ENCODE data around the gene SLF1.

Gene SLF1

DNA sequence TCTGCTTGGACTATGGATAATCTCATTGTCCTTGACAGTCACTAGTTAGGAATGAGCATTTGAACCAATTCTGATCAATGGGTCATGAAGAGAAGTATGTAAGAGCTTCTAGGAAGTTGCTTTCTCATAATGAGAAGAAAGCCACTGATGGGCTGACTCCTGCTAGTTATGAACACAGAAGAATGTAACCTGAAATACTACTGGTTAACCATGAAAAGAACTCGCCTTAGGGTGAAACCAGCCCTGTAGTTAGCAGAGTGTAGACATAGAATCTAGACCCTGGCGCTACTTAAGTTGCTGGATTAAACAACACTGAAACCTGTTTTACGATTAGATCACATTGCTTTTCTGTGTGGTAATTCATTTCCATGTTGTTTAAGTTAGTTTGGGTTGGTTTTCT is 26.6 kb downstream of the SLF1 start:
- Histone ChIP-seq H3K56ac (ENCODE audit: low read length) (no peak overlapping the region), H2BK5ac (ENCODE audit: low read length) (no peak overlapping the region), H3K4me3 (ENCODE audit: low read length) (no peak overlapping the region), H3K79me2 (ENCODE audit: control insufficient read depth, insufficient read depth, low read length) (no peaks in the 10 kb centered on the region), H3K4ac (ENCODE audit: low read depth, low read length) (no peak overlapping the region), H3K27ac (ENCODE audit: low read depth, low read length) (no peak overlapping the region), H4K5ac (ENCODE audit: low read length) (no peak overlapping the region), H3K23ac (ENCODE audit: low read length) (no peak overlapping the region), H4K8ac (ENCODE audit: low read depth, low read length) (no peak overlapping the region), H3K9ac (ENCODE audit: low read length) (no peak overlapping the region), H3K36me3 (ENCODE audit: control insufficient read depth, insufficient read depth, low read length) (no peaks in the 10 kb centered on the region), H2BK15ac (replicated peaks; ENCODE audit: low read depth) (no peak overlapping the region), H3K27me3 (ENCODE audit: insufficient read depth, low read length, poor library complexity) (no peaks in the 10 kb centered on the region), H2BK120ac (ENCODE audit: low read depth, low read length) (no peak overlapping the region), H3K79me1 (ENCODE audit: low read length) (peaks cover 3% of the 10 kb centered on the region), H3K4me1 (ENCODE audit: control insufficient read depth, low read depth, low read length) (no peaks in the 10 kb centered on the region), H3K18ac (ENCODE audit: low read length) (no peak overlapping the region), H3K4me2 (ENCODE audit: low read length) (no peak overlapping the region), H2AK5ac (ENCODE audit: low read length) (no peak overlapping the region)
- WGBS (ENCODE audit: extremely low coverage, insufficient coverage, low lambda C conversion rate): no CpG with 5 or more reads among the region's 3 CpGs
- DNase-seq: no peak

DNA sequence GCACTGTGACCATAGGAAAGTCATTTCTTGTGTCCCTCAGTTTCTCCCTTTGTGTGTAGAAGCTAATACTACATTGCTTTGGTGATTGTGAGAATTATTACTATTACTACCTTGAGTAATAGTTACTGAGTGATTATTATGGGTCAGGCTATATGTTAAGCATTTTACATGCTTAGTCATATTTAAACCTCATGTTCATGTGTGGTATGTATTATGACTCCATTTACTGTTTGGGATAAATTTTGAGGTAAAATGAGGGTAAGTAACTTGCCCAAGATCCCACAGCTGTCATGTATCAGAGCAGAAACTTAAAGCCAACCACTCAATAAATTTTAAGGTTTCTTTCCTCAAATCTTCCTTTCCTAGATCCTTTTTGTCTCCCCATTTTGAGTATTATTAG is 28.3 kb downstream of the SLF1 start:
- Histone ChIP-seq H2BK15ac (replicated peaks; ENCODE audit: low read depth) (no peak overlapping the region), H3K4me1 (ENCODE audit: control insufficient read depth, low read depth, low read length) (no peaks in the 10 kb centered on the region), H3K9ac (ENCODE audit: low read length) (no peak overlapping the region), H3K56ac (ENCODE audit: low read length) (no peak overlapping the region), H3K18ac (ENCODE audit: low read length) (no peak overlapping the region), H3K79me2 (ENCODE audit: control insufficient read depth, insufficient read depth, low read length) (no peaks in the 10 kb centered on the region), H3K4ac (ENCODE audit: low read depth, low read length) (no peak overlapping the region), H3K4me2 (ENCODE audit: low read length) (no peak overlapping the region), H2AK5ac (ENCODE audit: low read length) (no peak overlapping the region), H3K23ac (ENCODE audit: low read length) (no peak overlapping the region), H3K79me1 (ENCODE audit: low read length) (peaks cover 2% of the 10 kb centered on the region), H2BK120ac (ENCODE audit: low read depth, low read length) (no peak overlapping the region), H4K8ac (ENCODE audit: low read depth, low read length) (no peak overlapping the region), H3K27me3 (ENCODE audit: insufficient read depth, low read length, poor library complexity) (no peaks in the 10 kb centered on the region), H3K36me3 (ENCODE audit: control insufficient read depth, insufficient read depth, low read length) (no peaks in the 10 kb centered on the region), H3K27ac (ENCODE audit: low read depth, low read length) (no peak overlapping the region), H2BK5ac (ENCODE audit: low read length) (no peak overlapping the region), H3K4me3 (ENCODE audit: low read length) (no peak overlapping the region), H4K5ac (ENCODE audit: low read length) (no peak overlapping the region)
- DNase-seq: no peak

DNA sequence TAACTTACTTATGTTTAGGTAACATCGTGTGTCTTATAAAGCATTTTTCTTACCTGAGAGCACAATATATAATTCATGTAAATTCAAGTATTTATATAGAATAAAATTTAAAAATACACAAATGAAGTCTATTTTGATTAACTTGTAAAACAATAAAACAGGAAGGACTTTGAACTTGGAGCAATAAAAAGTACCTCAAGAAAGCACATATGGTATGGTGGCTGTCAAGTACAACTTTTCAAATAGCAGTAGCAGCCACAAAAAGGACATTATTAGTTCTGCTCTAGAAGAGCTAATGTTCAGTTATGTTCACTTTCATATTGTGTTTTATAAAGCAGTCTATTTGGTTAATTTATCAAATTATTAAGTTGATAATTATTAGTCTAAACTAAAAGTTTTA is 31.4 kb downstream of the SLF1 start:
- no peak overlapping the region for H2BK120ac ChIP-seq (ENCODE audit: low read depth, low read length)
- no peaks in the 10 kb centered on the region for H3K79me1 ChIP-seq (ENCODE audit: low read length)
- H3K23ac ChIP-seq (ENCODE audit: low read length): no peak overlapping the region
- DNase-seq: no peak
- no peak overlapping the region for H2BK5ac ChIP-seq (ENCODE audit: low read length)
- no peak overlapping the region for H4K5ac ChIP-seq (ENCODE audit: low read length)
- no peak overlapping the region for H3K4me2 ChIP-seq (ENCODE audit: low read length)
- no peaks in the 10 kb centered on the region for H3K36me3 ChIP-seq (ENCODE audit: control insufficient read depth, insufficient read depth, low read length)
- no peak overlapping the region for H3K4ac ChIP-seq (ENCODE audit: low read depth, low read length)
- no peak overlapping the region for H3K9ac ChIP-seq (ENCODE audit: low read length)
- H4K8ac ChIP-seq (ENCODE audit: low read depth, low read length): no peak overlapping the region
- H3K27ac ChIP-seq (ENCODE audit: low read depth, low read length): no peak overlapping the region
- no peaks in the 10 kb centered on the region for H3K4me1 ChIP-seq (ENCODE audit: control insufficient read depth, low read depth, low read length)
- no peak overlapping the region for H3K4me3 ChIP-seq (ENCODE audit: low read length)
- no CpG with 5 or more reads among the region's 1 CpG for WGBS (ENCODE audit: extremely low coverage, insufficient coverage, low lambda C conversion rate)
- H3K79me2 ChIP-seq (ENCODE audit: control insufficient read depth, insufficient read depth, low read length): no peaks in the 10 kb centered on the region
- no peak overlapping the region for H2BK15ac ChIP-seq (replicated peaks; ENCODE audit: low read depth)
- H2AK5ac ChIP-seq (ENCODE audit: low read length): no peak overlapping the region
- H3K56ac ChIP-seq (ENCODE audit: low read length): no peak overlapping the region
- no peak overlapping the region for H3K18ac ChIP-seq (ENCODE audit: low read length)
- H3K27me3 ChIP-seq (ENCODE audit: insufficient read depth, low read length, poor library complexity): no peaks in the 10 kb centered on the region

DNA sequence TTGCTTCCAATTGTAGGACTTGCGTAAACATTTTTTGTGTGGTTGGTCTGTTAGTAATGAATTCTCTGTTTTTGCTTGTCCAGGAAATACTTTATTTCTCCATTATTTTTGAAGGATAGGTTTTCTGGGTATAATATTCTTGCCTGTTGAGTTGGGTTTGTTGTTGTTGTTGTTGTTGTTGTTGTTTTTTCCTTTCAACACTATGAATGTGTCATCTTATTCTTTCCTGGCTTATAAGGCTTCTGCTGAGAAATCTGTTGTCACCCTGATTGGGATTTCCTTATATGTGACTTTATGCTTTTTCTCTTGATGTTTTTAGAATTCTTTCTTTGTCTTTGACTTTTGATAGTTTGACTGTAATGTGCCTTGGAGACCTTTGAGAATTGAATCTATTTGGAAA is 39.8 kb downstream of the SLF1 start:
- no peak for DNase-seq
- H3K27ac ChIP-seq (ENCODE audit: low read depth, low read length): no peak overlapping the region
- no peak overlapping the region for H2AK5ac ChIP-seq (ENCODE audit: low read length)
- H3K4me1 ChIP-seq (ENCODE audit: control insufficient read depth, low read depth, low read length): no peaks in the 10 kb centered on the region
- no peak overlapping the region for H4K5ac ChIP-seq (ENCODE audit: low read length)
- peaks cover 3% of the 10 kb centered on the region for H3K79me2 ChIP-seq (ENCODE audit: control insufficient read depth, insufficient read depth, low read length)
- H3K4me3 ChIP-seq (ENCODE audit: low read length): no peak overlapping the region
- no peaks in the 10 kb centered on the region for H3K27me3 ChIP-seq (ENCODE audit: insufficient read depth, low read length, poor library complexity)
- no peak overlapping the region for H2BK15ac ChIP-seq (replicated peaks; ENCODE audit: low read depth)
- no peak overlapping the region for H3K56ac ChIP-seq (ENCODE audit: low read length)
- H3K4me2 ChIP-seq (ENCODE audit: low read length): no peak overlapping the region
- no peaks in the 10 kb centered on the region for H3K36me3 ChIP-seq (ENCODE audit: control insufficient read depth, insufficient read depth, low read length)
- no peak overlapping the region for H3K9ac ChIP-seq (ENCODE audit: low read length)
- H3K23ac ChIP-seq (ENCODE audit: low read length): no peak overlapping the region
- H4K8ac ChIP-seq (ENCODE audit: low read depth, low read length): no peak overlapping the region
- peaks cover 11% of the 10 kb centered on the region for H3K79me1 ChIP-seq (ENCODE audit: low read length)
- H3K18ac ChIP-seq (ENCODE audit: low read length): no peak overlapping the region
- no peak overlapping the region for H2BK5ac ChIP-seq (ENCODE audit: low read length)
- H3K4ac ChIP-seq (ENCODE audit: low read depth, low read length): no peak overlapping the region
- no CpG with 5 or more reads among the region's 1 CpG for WGBS (ENCODE audit: extremely low coverage, insufficient coverage, low lambda C conversion rate)
- no peak overlapping the region for H2BK120ac ChIP-seq (ENCODE audit: low read depth, low read length)

DNA sequence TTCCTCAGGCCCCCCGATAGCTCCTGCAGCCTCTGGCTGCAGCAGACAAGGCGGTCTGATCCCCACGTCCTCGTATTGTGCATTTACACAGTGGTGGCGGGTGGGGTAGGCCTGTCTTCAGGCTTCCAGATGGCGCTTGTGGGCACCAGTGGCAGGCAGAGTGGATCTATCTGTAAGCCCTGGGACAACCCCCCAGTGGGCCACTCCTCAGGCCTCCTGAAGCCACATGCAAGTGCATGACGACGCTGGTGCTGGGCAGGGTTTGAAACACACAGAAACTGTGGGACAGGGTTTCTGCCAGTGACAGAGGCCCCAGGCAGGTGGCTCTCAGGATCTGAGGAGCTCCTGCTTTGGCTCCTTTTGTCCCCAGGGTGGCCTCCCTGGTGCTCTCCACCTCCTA is 42.0 kb downstream of the SLF1 start:
- no CpG with 5 or more reads among the region's 8 CpGs for WGBS (ENCODE audit: extremely low coverage, insufficient coverage, low lambda C conversion rate)

DNA sequence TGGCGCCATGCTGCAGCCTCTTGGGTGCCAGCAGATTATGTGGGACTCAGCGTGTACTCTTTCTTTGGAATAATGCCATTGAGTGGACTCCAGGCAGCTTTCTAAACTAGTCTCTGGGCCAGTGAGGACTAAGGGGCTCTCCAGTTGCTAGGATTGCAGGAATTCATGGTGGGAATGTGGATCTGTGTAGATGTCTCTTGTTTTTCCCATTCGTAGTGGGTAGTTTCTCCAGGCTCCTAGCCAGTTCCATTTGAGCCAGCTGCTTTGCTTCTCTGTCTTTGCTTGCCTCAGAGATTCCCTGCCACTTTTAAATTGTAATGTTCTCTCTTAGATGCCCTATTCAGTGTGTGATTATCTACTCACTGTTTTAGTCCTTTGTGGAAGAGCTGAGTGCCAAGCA is 42.6 kb downstream of the SLF1 start:
- Histone ChIP-seq H3K36me3 (ENCODE audit: control insufficient read depth, insufficient read depth, low read length) (no peaks in the 10 kb centered on the region), H3K27me3 (ENCODE audit: insufficient read depth, low read length, poor library complexity) (no peaks in the 10 kb centered on the region), H3K4me1 (ENCODE audit: control insufficient read depth, low read depth, low read length) (no peaks in the 10 kb centered on the region), H3K79me1 (ENCODE audit: low read length) (peaks cover 11% of the 10 kb centered on the region), H3K9ac (ENCODE audit: low read length) (no peak overlapping the region), H4K8ac (ENCODE audit: low read depth, low read length) (no peak overlapping the region), H3K4me2 (ENCODE audit: low read length) (no peak overlapping the region), H3K56ac (ENCODE audit: low read length) (no peak overlapping the region), H3K27ac (ENCODE audit: low read depth, low read length) (no peak overlapping the region), H3K79me2 (ENCODE audit: control insufficient read depth, insufficient read depth, low read length) (peaks cover 3% of the 10 kb centered on the region), H3K4ac (ENCODE audit: low read depth, low read length) (no peak overlapping the region), H2BK120ac (ENCODE audit: low read depth, low read length) (no peak overlapping the region), H2AK5ac (ENCODE audit: low read length) (no peak overlapping the region), H2BK15ac (replicated peaks; ENCODE audit: low read depth) (no peak overlapping the region), H3K4me3 (ENCODE audit: low read length) (no peak overlapping the region), H3K18ac (ENCODE audit: low read length) (no peak overlapping the region), H4K5ac (ENCODE audit: low read length) (no peak overlapping the region), H2BK5ac (ENCODE audit: low read length) (no peak overlapping the region), H3K23ac (ENCODE audit: low read length) (no peak overlapping the region)
- no CpG with 5 or more reads among the region's 3 CpGs for WGBS (ENCODE audit: extremely low coverage, insufficient coverage, low lambda C conversion rate)
- DNase-seq: no peak

More for the DNA sequence above, 42.0 kb downstream of the SLF1 start:
- DNase-seq: no peak
- no peak overlapping the region for H2BK15ac ChIP-seq (replicated peaks; ENCODE audit: low read depth)
- no peak overlapping the region for H3K9ac ChIP-seq (ENCODE audit: low read length)
- H3K18ac ChIP-seq (ENCODE audit: low read length): no peak overlapping the region
- peaks cover 3% of the 10 kb centered on the region for H3K79me2 ChIP-seq (ENCODE audit: control insufficient read depth, insufficient read depth, low read length)
- no peak overlapping the region for H3K27ac ChIP-seq (ENCODE audit: low read depth, low read length)
- no peaks in the 10 kb centered on the region for H3K4me1 ChIP-seq (ENCODE audit: control insufficient read depth, low read depth, low read length)
- no peak overlapping the region for H2BK120ac ChIP-seq (ENCODE audit: low read depth, low read length)
- H2BK5ac ChIP-seq (ENCODE audit: low read length): no peak overlapping the region
- no peak overlapping the region for H3K23ac ChIP-seq (ENCODE audit: low read length)
- no peak overlapping the region for H3K56ac ChIP-seq (ENCODE audit: low read length)
- H4K5ac ChIP-seq (ENCODE audit: low read length): no peak overlapping the region
- no peak overlapping the region for H3K4me3 ChIP-seq (ENCODE audit: low read length)
- no peaks in the 10 kb centered on the region for H3K27me3 ChIP-seq (ENCODE audit: insufficient read depth, low read length, poor library complexity)
- H3K36me3 ChIP-seq (ENCODE audit: control insufficient read depth, insufficient read depth, low read length): no peaks in the 10 kb centered on the region
- no peak overlapping the region for H2AK5ac ChIP-seq (ENCODE audit: low read length)
- H3K4ac ChIP-seq (ENCODE audit: low read depth, low read length): no peak overlapping the region
- H3K79me1 ChIP-seq (ENCODE audit: low read length): peaks cover 11% of the 10 kb centered on the region
- H4K8ac ChIP-seq (ENCODE audit: low read depth, low read length): no peak overlapping the region
- no peak overlapping the region for H3K4me2 ChIP-seq (ENCODE audit: low read length)

Measured in mesendoderm (in vitro differentiated cells).